Ammon's horn (tissue), 1 donor: Measurements from ENCODE around the gene OGFOD3.
A peak's percentile ranks its signal among the peaks of the same experiment; 100 is the strongest.
"Not testable (repeated sequence)": the region's sequence is repeated elsewhere in the genome, so short reads cannot be mapped to it uniquely, and the experiment has no call there.

Experiments
- DNase-seq: peaks from one replicate; pipeline ENCODE4 v3.0.0-alpha.2; 2016; ENCODE audit warnings: low spot score

Gene OGFOD3

GRCh38 chr17:82418001-82418986 lies at the start of gene OGFOD3, which contains the start of gene HEXD:
Gene OGFOD3, minus strand, starts transcription at chr17:82418586. Its CDS starts 101 bp downstream, at chr17:82418485.
Gene HEXD, plus strand, starts transcription at chr17:82418347. Its CDS starts 1,453 bp downstream, at chr17:82419800.
- peak; percentile 88 for DNase-seq

GRCh38 chr17:82465023-82465603 lies 46.7 kb upstream of the OGFOD3 start:
- DNase-seq = no peak

- no peak for DNase-seq
Observed at GRCh38 chr17:82464567-82464929, 46.2 kb upstream of the OGFOD3 start.

- no peak for DNase-seq
Observed at GRCh38 chr17:82463925-82464566, 45.7 kb upstream of the OGFOD3 start.

- DNase-seq = no peak
Observed at GRCh38 chr17:82463391-82463790, 45.0 kb upstream of the OGFOD3 start.

GRCh38 chr17:82461827-82462524 lies 43.6 kb upstream of the OGFOD3 start:
- DNase-seq = no peak

GRCh38 chr17:82459936-82460335 lies 41.5 kb upstream of the OGFOD3 start:
- not testable (repeated sequence) for DNase-seq

- no peak for DNase-seq
Observed at GRCh38 chr17:82458885-82459424, 40.6 kb upstream of the OGFOD3 start.

- peak; percentile 99 for DNase-seq
Observed at GRCh38 chr17:82458179-82458884, 39.9 kb upstream of the OGFOD3 start, which contains the start of gene NARF. Gene NARF, plus strand, starts transcription at chr17:82458741. Its CDS starts 63 bp downstream, at chr17:82458804.

- peak; percentile 96 for DNase-seq
Observed at GRCh38 chr17:82457929-82458178, 39.5 kb upstream of the OGFOD3 start.

GRCh38 chr17:82457073-82457928 lies 38.9 kb upstream of the OGFOD3 start:
- no peak for DNase-seq

- not testable (repeated sequence) for DNase-seq
Observed at GRCh38 chr17:82453706-82454105, 35.3 kb upstream of the OGFOD3 start.

GRCh38 chr17:82453151-82453550 lies 34.8 kb upstream of the OGFOD3 start:
- DNase-seq = not testable (repeated sequence)

GRCh38 chr17:82452162-82452561 lies 33.8 kb upstream of the OGFOD3 start:
- no peak for DNase-seq

- DNase-seq = peak; percentile 91
Observed at GRCh38 chr17:82450357-82451106, 32.1 kb upstream of the OGFOD3 start, which contains the start of gene CYBC1. Gene CYBC1, minus strand, starts transcription at chr17:82450752. Its CDS starts 1,498 bp downstream, at chr17:82449254.

- DNase-seq = no peak
Observed at GRCh38 chr17:82449883-82450356, 31.5 kb upstream of the OGFOD3 start.

GRCh38 chr17:82449131-82449882 lies 30.9 kb upstream of the OGFOD3 start:
- no peak for DNase-seq

- DNase-seq = no peak
Observed at GRCh38 chr17:82447876-82448275, 29.5 kb upstream of the OGFOD3 start.
